ENCODE data around the gene CEP20.
"Not testable (repeated sequence)": the region's sequence is repeated elsewhere in the genome, so short reads cannot be mapped to it uniquely, and the experiment has no call there.

CEP20 gene

DNA sequence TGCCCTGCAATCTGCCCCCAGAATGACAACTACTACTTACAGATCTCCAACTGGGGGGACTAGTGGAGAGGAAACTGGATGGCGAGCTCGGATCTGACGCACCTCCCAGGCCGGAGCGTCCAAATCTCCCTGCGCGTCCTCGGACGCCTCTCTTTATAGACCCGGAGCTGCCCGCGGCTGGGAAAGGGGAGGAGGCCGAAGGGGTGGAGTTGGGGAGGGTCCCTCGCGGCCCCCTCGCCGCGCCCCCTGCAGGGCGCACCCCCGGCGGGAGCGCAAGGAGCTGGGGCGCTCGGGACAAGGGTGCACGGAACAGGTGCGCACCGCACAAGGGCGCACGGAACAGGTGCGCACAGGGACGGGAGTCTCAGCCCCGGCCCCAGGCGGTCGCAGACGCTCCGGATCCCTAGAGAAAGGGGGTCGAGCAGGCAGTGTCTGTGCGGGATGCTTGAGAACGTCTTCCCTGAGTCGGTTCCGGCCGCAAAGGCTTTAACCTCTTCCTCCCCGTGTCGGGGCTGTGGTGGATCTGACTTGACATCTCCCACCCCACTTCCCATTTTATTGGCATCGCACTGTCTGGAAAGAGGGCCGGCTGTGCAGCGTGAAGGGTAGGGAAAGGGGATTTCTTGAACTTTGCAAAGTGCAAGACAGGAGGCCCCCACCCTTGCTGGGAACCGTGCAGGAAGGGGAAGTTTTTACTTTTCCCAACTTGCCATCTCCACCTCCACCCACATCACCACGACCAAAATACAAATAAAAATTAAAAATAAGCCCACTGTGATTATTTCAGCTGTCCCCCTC lies 31.3 kb downstream of the CEP20 start, which contains the start of gene MYH11:
TSS of gene MYH11 (minus strand) at position 128 of the 798 bp plus-strand sequence. CDS start 18,776 bp downstream, outside the sequence.
- no peak for DNase-seq

- DNase-seq = no peak
These were observed 32.2 kb downstream of the CEP20 start for GRCh38 chr16:15856182-15856581.

DNA sequence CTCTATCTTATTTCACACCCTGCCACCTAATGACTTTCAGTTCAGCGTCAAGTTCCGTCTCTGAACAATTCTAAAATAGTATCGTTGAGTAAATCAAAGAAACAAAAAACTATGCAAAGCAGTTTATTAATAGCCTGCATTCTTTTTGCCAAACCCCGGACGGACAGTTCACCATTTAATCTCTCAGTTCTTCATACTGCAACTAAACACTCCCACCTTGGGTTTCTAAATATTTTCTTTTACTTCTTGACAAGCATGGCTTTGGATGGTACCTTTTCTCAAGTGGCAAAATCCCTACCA lies 32.7 kb downstream of the CEP20 start:
- no peak for DNase-seq

DNA sequence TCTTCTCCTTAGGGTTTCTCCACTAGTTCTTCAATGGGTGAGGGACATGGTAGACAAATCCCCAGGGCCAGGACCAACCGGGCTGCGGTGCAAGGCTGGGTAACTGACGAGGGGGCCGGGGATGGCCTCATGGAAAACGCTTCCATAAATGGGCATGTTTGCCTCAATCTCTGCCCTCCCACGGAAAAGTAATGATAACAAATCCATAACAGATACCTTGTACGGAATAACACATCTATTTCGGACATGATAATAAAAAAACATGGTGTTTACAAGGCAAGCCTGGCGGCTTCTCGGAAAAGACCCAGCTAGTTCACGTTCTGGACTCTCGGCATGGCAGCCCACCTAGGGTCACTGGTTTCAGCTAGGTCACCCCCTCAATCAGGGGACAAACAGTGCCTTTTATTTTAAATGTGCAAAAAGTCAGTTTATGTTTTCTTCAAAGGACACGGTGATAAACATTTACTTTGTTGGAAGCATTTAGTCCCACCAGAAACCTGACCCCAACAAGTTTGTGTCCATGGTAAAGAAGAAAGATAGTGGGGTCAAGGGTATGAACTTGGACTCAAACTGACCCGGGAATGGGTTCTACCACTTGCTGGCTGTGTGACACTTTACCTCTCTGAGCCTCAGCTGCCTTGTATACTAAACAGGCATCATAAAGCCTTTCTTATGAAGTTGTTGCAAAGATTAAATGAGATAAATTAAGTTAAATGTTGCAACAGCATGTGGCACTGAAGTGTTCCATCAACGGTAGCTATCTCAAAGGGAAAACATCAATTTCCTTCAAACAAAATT lies 33.3 kb downstream of the CEP20 start:
- no peak for DNase-seq

- no peak for DNase-seq
These were observed 34.3 kb downstream of the CEP20 start for GRCh38 chr16:15854061-15854460.

DNA sequence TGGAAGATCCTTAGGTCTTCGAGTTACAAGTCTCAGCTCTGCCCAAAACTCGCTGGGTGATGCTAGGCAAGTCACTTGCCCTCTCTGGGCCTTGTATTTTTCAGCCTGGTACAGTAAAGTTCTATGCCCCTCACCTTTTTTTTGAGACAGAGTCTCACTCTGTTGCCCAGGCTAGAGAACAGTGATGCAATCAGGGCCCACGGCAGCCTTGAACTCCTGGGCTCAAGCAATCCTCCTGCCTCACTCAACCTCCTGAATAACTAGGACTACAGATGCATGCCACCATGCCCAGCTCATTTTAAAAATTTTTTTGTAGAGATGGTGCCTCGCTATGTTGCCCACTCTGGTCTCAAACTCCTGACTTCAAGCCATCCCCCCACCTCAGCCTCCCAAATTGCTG lies 35.4 kb downstream of the CEP20 start:
- DNase-seq = no peak

DNA sequence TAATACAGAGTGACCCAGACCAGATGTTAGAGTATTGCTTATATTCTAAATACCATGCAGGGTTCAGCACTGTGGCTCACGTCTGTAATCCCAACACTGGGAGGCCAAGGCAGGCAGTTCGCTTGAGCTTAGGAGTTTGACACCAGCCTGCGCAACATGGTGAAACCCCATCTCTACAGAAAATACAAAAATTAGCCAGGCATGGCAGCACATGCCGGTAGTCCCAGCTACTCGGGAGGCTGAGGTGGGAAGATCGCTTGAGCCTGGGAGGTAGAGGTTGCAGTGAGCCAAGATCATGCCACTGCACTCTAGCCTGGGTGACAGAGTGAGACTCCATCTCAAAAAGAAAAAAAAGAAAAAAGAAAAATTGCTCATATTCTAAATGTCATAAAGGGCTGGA lies 37.8 kb downstream of the CEP20 start:
- DNase-seq = not testable (repeated sequence)

DNA sequence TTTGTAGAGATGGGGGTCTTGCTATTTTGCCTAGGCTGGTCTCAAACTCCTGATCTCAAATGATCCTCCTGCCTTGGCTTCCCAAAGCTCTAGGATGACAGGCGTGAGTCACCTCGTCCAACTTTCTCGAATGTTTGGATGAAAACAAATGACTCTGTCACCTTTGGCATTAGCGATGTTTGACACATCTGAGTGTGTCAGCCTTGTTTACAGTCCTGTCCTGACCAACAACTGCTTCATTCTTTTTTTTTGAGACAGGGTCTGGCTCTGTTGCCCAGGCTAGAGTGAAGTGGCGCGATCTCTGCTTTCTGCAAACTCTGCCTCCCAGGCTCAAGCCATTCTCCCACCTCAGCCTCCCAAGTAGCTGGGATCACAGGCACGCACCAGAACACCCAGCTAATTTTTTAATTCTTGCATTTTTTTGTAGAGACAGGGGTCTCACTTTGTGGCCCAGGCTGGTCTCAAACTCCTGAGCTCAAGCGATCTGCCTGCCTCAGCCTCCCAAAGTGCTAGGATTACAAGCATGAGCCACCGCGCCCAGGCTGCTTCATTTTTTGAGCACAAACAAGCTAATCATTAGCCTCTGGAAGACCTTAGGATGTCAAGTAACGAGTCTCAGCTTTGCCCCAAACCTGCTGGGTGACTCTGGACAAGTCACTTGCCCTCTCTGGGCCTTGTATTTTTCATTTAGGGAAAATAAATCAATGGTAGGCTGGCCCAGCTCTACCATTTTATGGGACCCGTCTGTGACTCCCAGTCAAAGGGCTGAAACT lies 39.0 kb downstream of the CEP20 start:
- DNase-seq = no peak

- DNase-seq = no peak
These were observed 40.7 kb downstream of the CEP20 start for GRCh38 chr16:15847611-15848175.

DNA sequence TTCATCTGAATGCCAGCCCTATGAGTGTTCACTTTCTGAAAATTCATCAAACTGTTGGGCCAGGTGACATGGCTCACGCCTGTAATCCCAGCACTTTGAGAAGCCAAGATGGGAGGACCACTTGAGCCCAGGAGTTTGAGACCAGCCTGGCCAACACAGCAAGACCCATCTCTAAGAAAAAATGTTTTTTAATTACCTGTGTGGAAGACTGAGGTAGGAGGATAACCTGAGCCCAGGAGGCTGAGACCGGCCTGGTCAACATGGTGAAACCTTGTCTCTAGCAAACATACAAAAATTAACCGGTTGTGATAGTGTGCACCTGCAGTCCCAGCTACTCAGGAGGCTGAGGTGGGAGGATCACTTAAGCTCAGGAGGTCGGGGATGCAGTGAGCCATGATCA lies 41.9 kb downstream of the CEP20 start:
- DNase-seq = no peak

- DNase-seq = no peak
These were observed 44.6 kb downstream of the CEP20 start for GRCh38 chr16:15843635-15844279.

- DNase-seq = not testable (repeated sequence)
These were observed 49.2 kb downstream of the CEP20 start for GRCh38 chr16:15839204-15839603.

- no peak for DNase-seq
These were observed 50.6 kb downstream of the CEP20 start for GRCh38 chr16:15837761-15838160.

DNA sequence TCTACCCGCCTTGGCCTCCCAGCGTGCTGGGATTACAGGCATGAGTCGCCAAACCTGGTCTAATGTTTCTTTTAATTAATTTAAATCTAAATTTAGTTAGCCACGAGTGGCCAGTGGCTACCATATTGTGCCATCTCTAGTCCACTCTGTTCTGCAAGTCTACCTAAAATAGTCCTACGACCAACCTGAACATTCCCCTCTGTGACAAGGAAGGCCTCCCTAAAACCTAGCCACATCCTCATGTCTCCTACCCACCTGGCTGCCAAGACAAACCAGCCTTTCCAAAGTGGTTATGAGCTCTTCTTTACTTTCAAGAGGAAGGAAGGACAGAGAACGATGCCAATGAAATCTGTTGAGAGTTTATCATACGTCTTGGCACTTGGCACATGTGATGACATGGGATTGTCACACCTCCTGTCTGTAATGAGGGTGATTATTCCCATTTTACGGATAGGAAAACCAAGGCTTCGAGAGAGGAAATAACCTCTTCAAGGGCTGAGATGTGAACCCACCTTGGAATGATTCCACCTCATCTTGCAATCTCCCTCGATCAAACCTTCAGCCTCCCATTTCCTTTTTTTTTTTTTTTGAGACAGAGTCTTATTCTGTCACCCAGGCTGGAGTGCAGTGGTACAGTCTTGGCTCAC lies 51.3 kb downstream of the CEP20 start:
- no peak for DNase-seq

GRCh38 chr16:15836074-15836473 lies 52.3 kb downstream of the CEP20 start:
- DNase-seq = no peak

DNA sequence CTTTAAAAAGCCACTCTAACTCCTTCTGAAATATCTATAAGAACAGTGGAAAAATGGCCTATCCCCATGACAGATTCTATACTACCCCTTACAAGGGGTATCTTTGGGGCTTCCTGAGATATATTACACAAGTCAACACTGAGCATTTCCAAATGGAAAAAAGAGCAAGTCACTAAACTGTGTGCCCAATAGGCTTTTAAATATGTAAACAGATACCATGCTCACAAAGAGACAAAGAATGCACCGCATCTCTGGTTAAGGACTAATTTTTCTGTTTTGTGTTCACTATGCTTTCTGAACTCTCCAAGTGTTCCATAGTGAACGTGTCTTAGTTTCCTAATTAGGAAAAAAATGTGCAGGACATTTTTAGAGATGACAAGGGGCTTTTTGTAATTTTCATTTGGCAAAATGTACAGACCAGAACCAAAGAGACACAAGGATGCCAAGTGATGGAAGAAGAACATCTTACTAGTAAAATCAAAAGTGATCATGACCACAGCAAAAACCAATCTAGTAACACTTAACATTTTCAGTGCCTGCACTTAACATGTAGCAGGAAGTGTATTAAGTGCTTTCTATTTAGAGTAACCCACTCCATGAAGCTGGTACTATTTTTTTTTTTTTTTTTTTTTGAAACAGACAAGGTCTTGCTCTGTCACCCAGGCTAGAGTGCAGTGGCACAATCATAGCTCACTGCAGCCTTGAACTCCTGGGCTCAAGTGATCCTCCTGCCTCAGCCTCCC lies 53.1 kb downstream of the CEP20 start:
- DNase-seq = no peak

DNA sequence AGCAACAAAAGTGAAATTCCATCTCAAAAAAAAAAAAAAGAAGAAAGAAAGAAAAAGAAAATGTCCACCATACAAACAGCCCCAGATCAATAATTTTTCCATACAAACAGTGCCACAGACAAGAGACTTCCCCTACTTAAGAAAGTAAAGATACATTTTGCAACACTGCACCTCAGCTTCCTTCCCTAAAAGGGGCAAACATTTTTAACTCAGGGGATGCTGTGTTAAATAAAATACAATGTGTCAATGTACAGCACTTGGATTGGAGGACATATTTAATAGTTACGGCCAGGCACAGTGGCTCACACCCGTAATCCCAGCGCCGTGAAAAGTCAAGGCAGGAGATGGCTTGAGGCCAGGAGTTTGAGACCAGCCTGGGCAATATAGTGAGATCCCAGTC lies 53.9 kb downstream of the CEP20 start:
- no peak for DNase-seq

- DNase-seq = no peak
These were observed 54.9 kb downstream of the CEP20 start for GRCh38 chr16:15833541-15833940.

DNA sequence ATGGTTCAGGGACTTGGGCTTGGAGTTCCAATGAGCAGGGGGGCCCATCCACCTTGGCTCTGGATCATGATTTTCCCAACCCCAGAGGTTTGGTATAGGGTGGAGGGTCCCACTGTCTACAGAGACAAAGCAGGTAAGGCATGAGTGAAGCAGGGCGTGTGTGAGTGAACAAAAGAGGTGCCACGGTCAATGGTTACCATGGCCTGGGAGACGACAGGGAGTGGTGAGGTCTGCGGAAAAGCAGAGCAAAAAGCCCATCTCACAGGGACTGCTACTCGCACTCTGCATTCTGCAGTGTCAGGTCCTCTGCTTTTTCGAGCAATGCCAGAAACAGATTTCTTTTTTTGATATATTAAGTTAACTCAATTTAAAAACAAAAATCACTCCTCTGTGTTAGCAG lies 56.2 kb downstream of the CEP20 start:
- no peak for DNase-seq

- DNase-seq = no peak
These were observed 57.5 kb downstream of the CEP20 start for GRCh38 chr16:15830832-15831451.

GRCh38 chr16:15829460-15829859 lies 58.9 kb downstream of the CEP20 start:
- DNase-seq = no peak

Measured in DMS79 (cell line).